GM21528 (cell line): Measurements from ENCODE around the gene TFCP2.

Source experiments
- ATAC-seq: cut with Tn5 transposase; IDR thresholded peaks from one replicate; pipeline ENCODE4 v1.9.1; 2021; ENCODE audit warnings: mild to moderate bottlenecking, moderate library complexity; ENCODE audit not compliant: unreplicated experiment, low FRiP score

Gene TFCP2

GRCh38 chr12:51197736-51198567 lies 25.0 kb upstream of the TFCP2 start:
- ATAC-seq: no peak

DNA sequence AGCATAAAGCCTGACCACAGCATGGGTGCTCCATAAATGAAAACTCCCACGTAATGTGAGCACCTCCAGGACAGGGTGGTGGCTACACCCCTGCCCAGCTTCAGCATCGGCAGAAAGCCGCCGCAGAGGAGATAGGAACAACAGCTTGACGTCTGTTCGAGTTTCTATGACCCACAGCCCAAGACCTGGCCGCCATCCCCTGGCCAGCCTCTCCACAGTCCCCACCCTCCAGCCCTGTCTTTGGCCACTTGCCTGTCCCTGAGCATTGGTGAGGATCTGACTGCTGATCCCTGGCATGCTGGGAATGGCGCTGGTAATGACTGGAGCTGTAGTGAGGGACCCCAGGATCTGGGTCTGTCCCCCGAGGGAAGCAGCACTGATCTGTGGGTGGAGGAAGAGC lies 23.6 kb upstream of the TFCP2 start:
- ATAC-seq: no peak

DNA sequence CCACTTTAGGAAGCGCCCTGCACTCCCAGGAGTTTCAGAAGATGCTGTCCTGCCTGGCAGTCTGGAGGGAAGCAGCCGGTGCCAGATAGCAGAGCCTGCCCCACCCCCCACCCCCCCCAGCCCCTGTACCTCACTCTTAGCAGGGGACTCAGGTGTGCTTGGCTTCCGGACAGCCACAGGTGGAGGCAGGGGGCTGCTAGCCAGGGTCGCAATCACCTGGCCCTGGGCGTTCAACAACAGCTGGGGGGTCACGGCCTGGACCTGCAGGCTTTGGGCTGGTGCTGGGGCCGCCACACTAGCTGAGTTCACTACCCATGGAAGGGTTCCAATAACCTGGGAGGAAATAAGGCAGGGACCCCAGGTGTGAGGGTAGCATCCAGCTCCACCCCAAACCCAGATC lies 22.9 kb upstream of the TFCP2 start:
- no peak for ATAC-seq

DNA sequence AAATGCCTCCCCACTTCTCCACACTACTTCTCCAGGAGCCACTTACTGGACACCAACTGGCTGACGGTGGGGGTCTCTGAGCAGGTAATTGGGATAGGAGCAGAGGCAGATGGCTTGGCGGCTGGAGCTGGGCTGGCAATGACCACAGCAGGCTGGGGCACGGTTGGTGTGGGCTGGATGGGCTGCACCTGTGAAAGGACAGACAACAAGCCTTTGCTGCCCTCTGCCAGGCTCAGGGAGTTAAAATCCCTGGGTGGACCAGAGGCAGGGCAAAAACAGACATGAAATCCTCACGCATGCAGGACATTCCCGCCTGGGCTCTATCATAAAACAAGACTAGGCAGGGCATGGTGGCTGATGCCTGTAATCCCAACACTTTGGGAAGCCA lies 19.3 kb upstream of the TFCP2 start:
- no peak for ATAC-seq

DNA sequence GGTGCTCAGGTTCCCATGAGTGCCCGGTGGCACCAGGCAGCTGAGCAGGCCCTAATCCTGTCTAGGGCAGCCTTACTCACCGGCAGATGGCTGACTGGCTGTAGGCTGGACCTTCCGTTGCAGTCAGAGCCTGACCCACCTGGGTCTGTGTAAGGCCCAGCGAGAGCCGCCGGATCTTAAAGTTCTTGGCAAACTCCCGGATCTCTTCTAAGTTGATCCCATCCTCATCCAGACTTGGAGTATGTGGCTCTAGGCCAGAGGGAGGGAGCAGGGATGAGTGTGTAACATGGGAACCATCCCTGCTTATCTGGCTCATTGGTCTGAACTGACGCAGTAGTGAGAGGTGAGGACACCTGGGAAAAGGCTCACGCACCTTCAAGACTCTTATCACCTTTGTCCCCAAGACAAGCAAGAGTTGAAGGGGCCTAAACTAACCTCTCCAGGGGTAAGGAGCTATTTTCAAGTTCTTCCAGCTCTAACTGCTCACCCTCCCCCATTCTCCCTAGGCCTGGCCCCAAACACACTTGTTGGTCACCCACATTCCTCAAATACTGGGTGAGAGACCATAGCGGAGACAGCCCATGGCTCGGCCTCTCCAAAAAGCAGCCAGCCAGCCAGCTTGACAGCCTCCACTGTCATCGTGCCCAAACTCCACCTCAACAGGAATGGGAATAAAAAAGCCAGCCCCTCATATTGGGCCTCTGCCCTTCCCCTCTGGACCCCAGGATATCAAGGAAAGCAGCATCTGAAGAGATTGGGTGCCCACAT lies 18.8 kb upstream of the TFCP2 start:
- no peak for ATAC-seq

GRCh38 chr12:51190820-51191219 lies 17.9 kb upstream of the TFCP2 start:
- ATAC-seq: no peak

- no peak for ATAC-seq
Measured at GRCh38 chr12:51189790-51190355, 16.9 kb upstream of the TFCP2 start.

GRCh38 chr12:51188359-51189051 lies 15.6 kb upstream of the TFCP2 start:
- ATAC-seq: no peak

DNA sequence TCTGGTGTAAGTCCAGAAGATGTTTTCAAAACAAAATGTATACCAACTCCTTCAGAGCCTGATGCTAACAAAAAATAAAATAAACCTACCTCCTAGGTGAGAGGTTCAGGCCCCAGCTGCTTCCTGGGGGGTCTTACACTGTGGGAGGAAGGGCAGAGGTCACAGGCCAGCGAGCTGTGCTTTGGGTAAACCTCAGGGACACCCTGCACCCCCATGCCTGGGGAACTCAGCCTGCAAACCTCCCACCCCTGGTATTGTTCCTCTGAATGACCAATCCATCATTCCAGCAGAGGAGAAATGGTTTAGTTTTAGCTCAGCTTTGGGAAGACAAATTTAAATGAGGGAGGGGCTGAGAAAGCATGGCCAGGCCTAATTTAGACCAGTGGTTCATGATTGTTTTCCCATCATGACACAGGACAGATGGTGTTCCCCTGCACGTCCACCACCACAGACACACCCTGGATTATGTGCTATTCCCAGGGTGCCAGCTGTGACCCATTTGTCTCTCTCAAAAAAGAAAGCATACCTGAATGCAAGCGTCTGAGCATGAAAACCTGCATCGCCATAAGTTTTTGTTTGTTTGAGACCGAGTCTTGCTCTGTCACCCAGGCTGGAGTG lies 14.5 kb upstream of the TFCP2 start:
- ATAC-seq: no peak

- no peak for ATAC-seq
Measured at GRCh38 chr12:51186465-51187085, 13.6 kb upstream of the TFCP2 start.

DNA sequence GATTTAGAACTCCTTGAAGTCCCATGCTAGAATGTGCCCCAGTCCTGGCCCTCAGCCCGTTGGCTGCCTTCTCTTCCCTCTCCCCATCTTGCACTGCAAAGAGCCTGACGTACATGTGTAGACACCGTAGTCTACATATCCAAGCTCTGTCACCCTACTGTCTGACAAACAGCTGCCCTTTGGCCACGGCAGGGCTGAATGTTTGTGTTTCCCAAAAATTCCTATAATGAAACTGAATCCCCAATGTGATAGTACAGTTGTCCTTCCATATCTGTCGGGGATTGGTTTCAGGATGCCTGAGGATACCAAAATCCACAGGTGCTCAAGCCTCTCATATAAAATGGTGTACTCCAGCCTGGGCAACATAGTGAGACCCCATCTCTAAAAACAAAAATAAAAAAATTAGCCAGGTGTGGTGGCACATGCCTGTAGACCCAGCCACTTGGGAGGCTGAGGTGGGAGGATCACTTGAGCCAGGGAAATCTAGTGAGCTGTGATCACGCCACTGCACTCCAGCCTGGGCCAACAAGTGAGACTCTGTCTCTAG lies 12.3 kb upstream of the TFCP2 start:
- no peak for ATAC-seq

DNA sequence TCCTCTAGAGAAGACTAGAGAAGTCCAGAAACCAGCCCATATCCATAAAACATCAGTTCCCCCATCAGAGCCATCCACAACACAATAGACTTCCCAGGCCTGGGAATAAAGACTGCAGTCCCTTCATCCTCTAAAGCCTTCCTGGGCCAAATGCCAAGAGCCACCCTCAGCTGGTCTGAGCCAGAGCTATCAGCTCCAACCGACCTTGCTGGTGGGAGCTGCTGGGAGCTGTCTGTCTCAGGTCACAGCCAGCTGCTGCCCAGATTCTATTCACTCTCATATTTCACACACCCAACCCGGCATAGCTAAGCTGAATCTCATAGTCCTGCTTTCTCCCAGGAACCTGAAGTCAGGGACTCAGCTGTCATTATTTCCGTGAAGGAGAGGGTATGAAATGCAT lies 10.9 kb upstream of the TFCP2 start:
- no peak for ATAC-seq

DNA sequence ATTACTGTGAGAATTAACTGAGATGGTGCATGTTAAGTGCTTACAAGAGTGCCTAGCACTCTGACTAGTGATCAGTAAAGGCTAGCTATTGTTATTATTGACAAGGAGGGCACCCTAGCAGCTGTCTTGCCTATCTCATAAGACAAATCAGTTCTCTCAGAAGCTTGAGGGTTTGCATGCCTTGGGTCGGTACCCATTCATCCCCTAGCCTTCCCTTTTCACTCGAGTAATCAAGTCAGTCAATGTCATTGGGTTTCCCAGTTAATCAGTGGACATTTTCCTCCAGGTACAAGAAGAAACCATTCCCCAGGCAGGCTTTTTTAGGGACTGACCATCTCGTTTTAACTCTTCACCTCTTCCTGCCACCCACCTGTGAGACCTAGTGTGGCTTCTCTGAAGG lies 10.4 kb upstream of the TFCP2 start:
- ATAC-seq: no peak

DNA sequence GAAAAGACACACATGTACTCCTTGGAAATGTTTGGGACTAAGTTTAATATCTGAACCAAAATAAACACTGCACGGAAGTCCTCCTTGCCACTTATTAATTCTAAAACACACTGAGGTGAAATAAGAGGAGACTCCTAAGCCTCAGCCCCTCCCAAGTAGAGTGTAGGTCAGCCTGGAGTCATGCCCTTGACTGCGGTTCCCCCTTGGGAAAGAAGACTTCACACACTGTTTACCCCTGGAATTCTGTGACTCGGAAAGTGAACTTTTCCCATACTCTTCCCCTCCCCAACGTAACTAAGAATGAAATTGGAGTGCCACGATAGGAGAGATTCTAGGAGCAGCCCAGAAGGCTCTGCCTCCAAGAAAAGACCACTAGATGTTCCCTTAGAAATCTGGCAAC lies 8.6 kb upstream of the TFCP2 start:
- no peak for ATAC-seq

DNA sequence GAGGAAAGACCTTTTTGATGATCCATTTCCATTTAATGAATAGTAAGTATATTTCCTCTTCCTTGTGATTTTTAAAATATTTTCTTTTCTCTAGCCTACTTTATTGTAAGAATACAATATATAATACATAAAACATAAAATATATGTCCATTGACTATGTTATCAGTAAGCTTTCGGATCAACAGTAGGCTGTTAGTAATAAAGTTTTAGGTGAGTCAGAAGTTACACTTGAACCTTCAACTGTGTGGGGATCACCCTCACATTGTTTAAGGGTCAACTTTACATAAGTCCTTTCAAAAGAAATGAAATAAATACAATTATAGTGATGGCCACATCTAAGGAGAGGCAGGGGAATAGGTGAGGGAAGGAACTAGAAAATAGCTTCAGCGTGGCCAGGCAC lies 5.0 kb upstream of the TFCP2 start:
- no peak for ATAC-seq

DNA sequence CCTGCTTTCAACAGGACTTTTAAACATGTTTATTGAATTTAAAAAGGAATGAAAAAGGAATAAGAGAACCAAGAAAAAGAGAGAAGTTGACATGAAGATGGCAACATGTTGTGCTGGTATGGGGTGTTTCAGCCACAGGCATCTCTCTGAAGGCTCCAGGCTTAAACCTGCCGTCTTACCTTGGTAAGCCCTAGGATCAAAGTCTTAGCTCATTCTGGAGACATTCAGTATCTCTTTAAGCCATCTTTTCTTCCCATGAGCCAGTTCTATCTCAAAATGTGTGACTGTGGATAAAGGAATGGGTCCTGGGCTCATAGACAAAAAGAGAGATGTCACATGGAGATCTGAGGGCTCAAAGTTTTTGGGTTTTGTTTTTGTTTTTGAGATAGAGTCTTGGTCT lies 1.6 kb upstream of the TFCP2 start:
- no peak for ATAC-seq

- ATAC-seq: peak; percentile 9
Measured at GRCh38 chr12:51171884-51172514, 936 bp downstream of the TFCP2 start.

GRCh38 chr12:51163795-51164194 lies 9.1 kb downstream of the TFCP2 start:
- ATAC-seq: no peak

DNA sequence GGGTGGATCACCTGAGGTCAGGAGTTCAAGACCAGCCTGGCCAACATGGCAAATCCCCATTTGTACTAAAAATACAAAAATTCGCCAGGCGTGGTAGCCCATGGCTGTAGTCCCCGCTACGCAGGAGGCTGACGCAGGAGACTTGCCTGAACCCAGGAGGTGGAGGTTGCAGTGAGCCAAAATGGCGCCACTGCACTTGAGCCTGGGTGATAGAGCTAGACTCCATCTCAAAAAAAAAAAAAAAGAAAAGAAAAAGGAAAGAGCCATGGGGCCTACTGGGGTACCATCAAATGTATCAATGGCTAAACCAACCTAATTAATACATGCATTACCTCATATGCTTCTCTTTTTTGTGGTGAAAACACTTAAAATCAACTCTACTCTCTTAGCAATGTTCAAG lies 10.7 kb downstream of the TFCP2 start:
- no peak for ATAC-seq
